ENCODE measurements around the gene CFAP299. TPM values are rescaled to one million over a fixed set of nuclear protein-coding genes. Genes with fewer than 3 reads are reported as not detected.

Gene CFAP299
- total and polyA plus RNA-seq, 2 of the 8 experiments (the other 6 are each of a cell fraction or from before 2014, with no cell fraction given), result not detected

DNA sequence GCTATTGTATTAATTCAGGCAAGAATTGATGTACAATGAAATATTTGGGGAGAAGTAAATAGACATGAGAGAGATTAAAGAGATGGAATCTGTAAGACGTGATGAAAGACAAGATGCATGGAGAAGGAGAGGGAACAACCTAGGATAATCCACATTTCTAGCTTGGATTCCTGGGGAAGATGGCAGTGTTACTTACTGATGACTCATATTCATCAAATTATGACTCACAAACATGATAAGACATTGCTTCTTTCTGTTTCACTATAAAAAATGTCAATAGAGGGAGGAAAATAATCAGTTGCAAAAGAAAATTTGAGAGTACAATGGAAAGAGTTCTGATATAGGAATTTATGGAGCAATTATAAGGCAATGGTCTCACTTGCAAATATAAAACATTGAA lies 590.9 kb downstream of the CFAP299 start:
- Histone ChIP-seq H3K23ac (ENCODE audit: insufficient read length) (no peak overlapping the region), H2BK12ac (ENCODE audit: low read depth, low read length) (no peak overlapping the region), H3K18ac (ENCODE audit: extremely low read depth, low read length) (no peak overlapping the region), H3K23me2 (ENCODE audit: low read depth, low read length) (no peaks in the 10 kb centered on the region), H3K4me2 (ENCODE audit: insufficient read depth in 1 of 2, low read depth in 2 of 2, low read length in 2 of 2) (no peak overlapping the region), H2BK120ac (replicated peaks; ENCODE audit: low read depth, low read length) (no peak overlapping the region), H3K14ac (ENCODE audit: insufficient read length) (no peak overlapping the region), H3K9me3 (ENCODE audit: insufficient read depth in 2 of 2, low read depth in 1 of 2, low read length in 1 of 2) (no peaks in the 10 kb centered on the region; a peak in 1 of 4 replicates), H3K9ac (replicated peaks in 1 of 4; ENCODE audit: extremely low read depth in 1 of 4, low read depth in 3 of 4, low read length in 3 of 4) (no peak overlapping the region), H3K4ac (replicated peaks; ENCODE audit: insufficient read length, low read depth, low read length) (no peak overlapping the region), H3K27ac (ENCODE audit: low read depth, low read length) (no peak overlapping the region), H2AK5ac (ENCODE audit: low read depth, low read length) (no peak overlapping the region), H3K4me3 (ENCODE audit: extremely low read depth in 1 of 4, insufficient read depth in 2 of 4, low read depth in 3 of 4, low read length in 4 of 4) (no peak overlapping the region), H2BK15ac (ENCODE audit: low read length) (no peak overlapping the region), H2BK5ac (ENCODE audit: low read depth, low read length) (no peak overlapping the region), H3K56ac (replicated peaks; ENCODE audit: insufficient read length, low read depth, low read length) (no peak overlapping the region), H4K5ac (ENCODE audit: insufficient read length, low read depth, low read length) (no peak overlapping the region), H2AFZ (ENCODE audit: low read length) (no peak overlapping the region), H3K79me1 (ENCODE audit: low read depth, low read length) (no peaks in the 10 kb centered on the region), H4K8ac (ENCODE audit: extremely low read depth, insufficient read depth, low read length) (no peak overlapping the region), H4K20me1 (replicated peaks in 1 of 2; ENCODE audit: control insufficient read depth in 1 of 2, insufficient read depth in 2 of 2, low read length in 2 of 2) (no peaks in the 10 kb centered on the region), H3K36me3 (ENCODE audit: control insufficient read depth in 2 of 4, insufficient read depth in 4 of 4, low read length in 3 of 4) (no peaks in the 10 kb centered on the region), H3K4me1 (replicated peaks in 1 of 4; ENCODE audit: control insufficient read depth in 3 of 4, insufficient read depth in 4 of 4, low read length in 3 of 4) (no peaks in the 10 kb centered on the region), H4K91ac (replicated peaks; ENCODE audit: insufficient read length, low read length) (no peak overlapping the region), H3K27me3 (replicated peaks in 1 of 4; ENCODE audit: control insufficient read depth in 3 of 4, extremely low read depth in 1 of 4, insufficient read depth in 3 of 4, low read length in 3 of 4) (no peaks in the 10 kb centered on the region), H2BK20ac (ENCODE audit: low read length) (no peak overlapping the region), H3K79me2 (ENCODE audit: control insufficient read depth in 1 of 2, insufficient read depth in 2 of 2, low read length in 2 of 2) (no peaks in the 10 kb centered on the region)
- ChIA-PET POLR2A (ENCODE audit: partially characterized antibody) (no interaction called here), CTCF (ENCODE audit: partially characterized antibody) (interaction anchor here (0.6 kb wide), 1 partner anchor 195 kb away, joined by 3 read pairs; no protein-coding TSS in a partner anchor)
- FAIRE-seq, result no peak
- 100% methylated on average over 1 of the region's 1 CpG; no CpG with 5 or more reads in 1 of the 2 experiments for WGBS, 2 experiments (ENCODE audit: extremely low coverage in 1 of 2, insufficient coverage in 1 of 2, insufficient read length in 1 of 2, insufficient replicate concordance in 2 of 2, low coverage in 1 of 2, low lambda C conversion rate in 2 of 2, missing lambda C conversion rate in 1 of 2)
- no peak for DNase-seq (ENCODE audit: low read depth in 1 of 2, low spot score in 2 of 2)
- TF ChIP-seq GTF2F1 (IDR thresholded peaks at IDR 0.05; ENCODE audit: borderline replicate concordance, low read depth, low read length), result no peak
- TF ChIP-seq CTBP2 (IDR thresholded peaks at IDR 0.05; ENCODE audit: borderline replicate concordance, insufficient read depth, insufficient read length, low read length), result no peak
- no peak for TF ChIP-seq BRCA1 (IDR thresholded peaks at IDR 0.05; ENCODE audit: low read depth, low read length)
- no peak for TF ChIP-seq EGR1 (IDR thresholded peaks at IDR 0.05; ENCODE audit: borderline replicate concordance, low read depth, low read length)
